ENCODE data around the gene DPP7.
A peak's percentile ranks its signal among the peaks of the same experiment; 100 is the strongest.

The DPP7 gene

GRCh38 chr9:137082925-137083290 is 31.6 kb downstream of the DPP7 start:
- peaks cover 5% of the 10 kb centered on the region for H3K9me3 ChIP-seq (ENCODE audit: insufficient read depth, low read depth, low read length)
- H4K12ac ChIP-seq (ENCODE audit: low read depth, low read length) = no peak overlapping the region
- WGBS (ENCODE audit: extremely low coverage, insufficient coverage, insufficient read length) = no CpG with 5 or more reads among the region's 8 CpGs
- H2BK120ac ChIP-seq (ENCODE audit: insufficient read depth, low read length, poor library complexity) = no peak overlapping the region
- H3K18ac ChIP-seq (ENCODE audit: low read length) = no peak overlapping the region
- peaks cover 21% of the 10 kb centered on the region in 2 experiments for H3K4me1 ChIP-seq (ENCODE audit: control insufficient read depth in 1 of 2, insufficient read depth in 2 of 2, low read length in 2 of 2)
- peak overlapping the region; percentile 12 for H3K4me3 ChIP-seq (ENCODE audit: low read depth, low read length)
- H3K4me2 ChIP-seq (ENCODE audit: low read length) = no peak overlapping the region
- peaks cover 0 to 2% of the 10 kb centered on the region in 2 experiments for H3K36me3 ChIP-seq (ENCODE audit: control insufficient read depth in 1 of 2, insufficient read depth in 2 of 2, low read length in 2 of 2)
- H3K79me2 ChIP-seq (ENCODE audit: control insufficient read depth, insufficient read depth, low read length, poor library complexity) = peaks cover 7% of the 10 kb centered on the region
- no peak overlapping the region for H4K8ac ChIP-seq (ENCODE audit: low read depth, low read length)
- peaks cover 14% of the 10 kb centered on the region for H3K79me1 ChIP-seq (ENCODE audit: low read length)
- no peak overlapping the region for H4K91ac ChIP-seq (ENCODE audit: low read depth, low read length)
- no peak overlapping the region for H3K23ac ChIP-seq (ENCODE audit: low read length)
- no peak overlapping the region for H2AFZ ChIP-seq (ENCODE audit: insufficient read depth, low read length, poor library complexity)
- H3K27me3 ChIP-seq (ENCODE audit: insufficient read depth, low read length) = peaks cover 10% of the 10 kb centered on the region
- no peak overlapping the region for H3K14ac ChIP-seq (ENCODE audit: low read length)
- no peak overlapping the region for H2BK5ac ChIP-seq (ENCODE audit: low read depth, low read length, poor library complexity)
- no peak overlapping the region for H2AK5ac ChIP-seq (ENCODE audit: low read length)
- H3K27ac ChIP-seq (ENCODE audit: low read depth, low read length) = no peak overlapping the region
- H2BK12ac ChIP-seq (ENCODE audit: low read length) = no peak overlapping the region
- no peak for DNase-seq
- H3K9ac ChIP-seq (ENCODE audit: low read length) = no peak overlapping the region
- H3K4ac ChIP-seq (ENCODE audit: low read depth, low read length) = no peak overlapping the region

GRCh38 chr9:137082222-137082924 is 32.2 kb downstream of the DPP7 start:
- H3K9ac ChIP-seq (ENCODE audit: low read length) = no peak overlapping the region
- H2BK5ac ChIP-seq (ENCODE audit: low read depth, low read length, poor library complexity) = no peak overlapping the region
- no peak overlapping the region for H3K4ac ChIP-seq (ENCODE audit: low read depth, low read length)
- no peak for DNase-seq
- H4K12ac ChIP-seq (ENCODE audit: low read depth, low read length) = no peak overlapping the region
- peaks cover 15% of the 10 kb centered on the region for H3K79me1 ChIP-seq (ENCODE audit: low read length)
- no peak overlapping the region for H4K8ac ChIP-seq (ENCODE audit: low read depth, low read length)
- H2AFZ ChIP-seq (ENCODE audit: insufficient read depth, low read length, poor library complexity) = no peak overlapping the region
- peaks cover 7% of the 10 kb centered on the region for H3K79me2 ChIP-seq (ENCODE audit: control insufficient read depth, insufficient read depth, low read length, poor library complexity)
- H3K4me1 ChIP-seq (ENCODE audit: control insufficient read depth in 1 of 2, insufficient read depth in 2 of 2, low read length in 2 of 2) = peaks cover 18 to 21% of the 10 kb centered on the region in 2 experiments
- peak overlapping the region; percentile 12 for H3K4me3 ChIP-seq (ENCODE audit: low read depth, low read length)
- peaks cover 0 to 2% of the 10 kb centered on the region in 2 experiments for H3K36me3 ChIP-seq (ENCODE audit: control insufficient read depth in 1 of 2, insufficient read depth in 2 of 2, low read length in 2 of 2)
- no peak overlapping the region for H2BK120ac ChIP-seq (ENCODE audit: insufficient read depth, low read length, poor library complexity)
- H3K4me2 ChIP-seq (ENCODE audit: low read length) = no peak overlapping the region
- no peak overlapping the region for H3K27ac ChIP-seq (ENCODE audit: low read depth, low read length)
- peaks cover 6% of the 10 kb centered on the region for H3K9me3 ChIP-seq (ENCODE audit: insufficient read depth, low read depth, low read length)
- peaks cover 15% of the 10 kb centered on the region for H3K27me3 ChIP-seq (ENCODE audit: insufficient read depth, low read length)
- no peak overlapping the region for H3K18ac ChIP-seq (ENCODE audit: low read length)
- no peak overlapping the region for H2AK5ac ChIP-seq (ENCODE audit: low read length)
- H4K91ac ChIP-seq (ENCODE audit: low read depth, low read length) = no peak overlapping the region
- no peak overlapping the region for H2BK12ac ChIP-seq (ENCODE audit: low read length)
- no peak overlapping the region for H3K14ac ChIP-seq (ENCODE audit: low read length)
- H3K23ac ChIP-seq (ENCODE audit: low read length) = no peak overlapping the region
- WGBS (ENCODE audit: extremely low coverage, insufficient coverage, insufficient read length) = no CpG with 5 or more reads among the region's 16 CpGs

- H3K79me1 ChIP-seq (ENCODE audit: low read length) = peaks cover 3% of the 10 kb centered on the region
- peaks cover 0 to 2% of the 10 kb centered on the region in 2 experiments for H3K36me3 ChIP-seq (ENCODE audit: control insufficient read depth in 1 of 2, insufficient read depth in 2 of 2, low read length in 2 of 2)
- H2BK120ac ChIP-seq (ENCODE audit: insufficient read depth, low read length, poor library complexity) = no peak overlapping the region
- H4K91ac ChIP-seq (ENCODE audit: low read depth, low read length) = no peak overlapping the region
- no peak overlapping the region for H2AFZ ChIP-seq (ENCODE audit: insufficient read depth, low read length, poor library complexity)
- WGBS (ENCODE audit: extremely low coverage, insufficient coverage, insufficient read length) = no CpG with 5 or more reads among the region's 24 CpGs
- H3K14ac ChIP-seq (ENCODE audit: low read length) = no peak overlapping the region
- no peaks in the 10 kb centered on the region for H3K79me2 ChIP-seq (ENCODE audit: control insufficient read depth, insufficient read depth, low read length, poor library complexity)
- DNase-seq = no peak
- H3K4ac ChIP-seq (ENCODE audit: low read depth, low read length) = no peak overlapping the region
- peaks cover 10 to 14% of the 10 kb centered on the region in 2 experiments for H3K4me1 ChIP-seq (ENCODE audit: control insufficient read depth in 1 of 2, insufficient read depth in 2 of 2, low read length in 2 of 2)
- H3K27me3 ChIP-seq (ENCODE audit: insufficient read depth, low read length) = peaks cover 22% of the 10 kb centered on the region
- no peak overlapping the region for H3K4me2 ChIP-seq (ENCODE audit: low read length)
- no peak overlapping the region for H2BK5ac ChIP-seq (ENCODE audit: low read depth, low read length, poor library complexity)
- H3K27ac ChIP-seq (ENCODE audit: low read depth, low read length) = no peak overlapping the region
- H4K8ac ChIP-seq (ENCODE audit: low read depth, low read length) = no peak overlapping the region
- H3K23ac ChIP-seq (ENCODE audit: low read length) = no peak overlapping the region
- H3K4me3 ChIP-seq (ENCODE audit: low read depth, low read length) = no peak overlapping the region
- H3K18ac ChIP-seq (ENCODE audit: low read length) = no peak overlapping the region
- H3K9me3 ChIP-seq (ENCODE audit: insufficient read depth, low read depth, low read length) = peaks cover 9% of the 10 kb centered on the region
- no peak overlapping the region for H3K9ac ChIP-seq (ENCODE audit: low read length)
- H2AK5ac ChIP-seq (ENCODE audit: low read length) = no peak overlapping the region
- H4K12ac ChIP-seq (ENCODE audit: low read depth, low read length) = no peak overlapping the region
- H2BK12ac ChIP-seq (ENCODE audit: low read length) = no peak overlapping the region
Measured at GRCh38 chr9:137080260-137081122, 34.0 kb downstream of the DPP7 start.

DNA sequence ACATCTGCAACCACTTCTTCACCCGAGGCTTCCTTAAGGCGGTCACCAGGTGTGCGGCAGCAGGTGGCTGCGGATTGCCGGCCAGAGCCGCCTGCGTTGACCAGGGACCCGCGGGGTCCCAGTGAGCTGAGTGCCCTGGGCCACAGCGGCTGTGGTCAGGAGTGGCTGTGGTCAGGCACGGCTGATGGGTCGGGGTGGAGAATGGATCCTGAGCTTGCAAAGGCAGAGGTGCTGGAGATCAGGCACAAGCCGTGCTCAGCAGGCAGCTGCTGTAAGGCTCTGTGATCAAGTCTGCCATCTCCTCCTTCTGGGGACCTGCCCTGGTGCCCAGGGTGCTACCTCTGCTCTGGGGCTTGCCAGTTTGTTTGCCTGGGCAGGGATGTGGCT is 35.1 kb downstream of the DPP7 start:
- Histone ChIP-seq H2BK120ac (ENCODE audit: insufficient read depth, low read length, poor library complexity) (no peak overlapping the region), H2BK12ac (ENCODE audit: low read length) (no peak overlapping the region), H3K4me3 (ENCODE audit: low read depth, low read length) (no peak overlapping the region), H3K18ac (ENCODE audit: low read length) (no peak overlapping the region), H3K79me2 (ENCODE audit: control insufficient read depth, insufficient read depth, low read length, poor library complexity) (no peaks in the 10 kb centered on the region), H3K36me3 (ENCODE audit: control insufficient read depth in 1 of 2, insufficient read depth in 2 of 2, low read length in 2 of 2) (peaks cover 0 to 2% of the 10 kb centered on the region in 2 experiments), H3K27me3 (ENCODE audit: insufficient read depth, low read length) (peaks cover 22% of the 10 kb centered on the region), H4K8ac (ENCODE audit: low read depth, low read length) (no peak overlapping the region), H3K4me2 (ENCODE audit: low read length) (no peak overlapping the region), H3K79me1 (ENCODE audit: low read length) (peaks cover 3% of the 10 kb centered on the region), H3K23ac (ENCODE audit: low read length) (no peak overlapping the region), H3K4ac (ENCODE audit: low read depth, low read length) (no peak overlapping the region), H3K27ac (ENCODE audit: low read depth, low read length) (no peak overlapping the region), H4K12ac (ENCODE audit: low read depth, low read length) (no peak overlapping the region), H3K9ac (ENCODE audit: low read length) (no peak overlapping the region), H3K9me3 (ENCODE audit: insufficient read depth, low read depth, low read length) (peaks cover 9% of the 10 kb centered on the region), H2BK5ac (ENCODE audit: low read depth, low read length, poor library complexity) (no peak overlapping the region), H2AK5ac (ENCODE audit: low read length) (no peak overlapping the region), H3K14ac (ENCODE audit: low read length) (no peak overlapping the region), H2AFZ (ENCODE audit: insufficient read depth, low read length, poor library complexity) (no peak overlapping the region), H4K91ac (ENCODE audit: low read depth, low read length) (no peak overlapping the region), H3K4me1 (ENCODE audit: control insufficient read depth in 1 of 2, insufficient read depth in 2 of 2, low read length in 2 of 2) (peaks cover 10 to 14% of the 10 kb centered on the region in 2 experiments)
- WGBS (ENCODE audit: extremely low coverage, insufficient coverage, insufficient read length) = no CpG with 5 or more reads among the region's 13 CpGs
- DNase-seq = no peak
